GM19025 (cell line): Measurements from ENCODE around the gene OPA1.

ENCODE experiments used
- ATAC-seq: cut with Tn5 transposase; IDR thresholded peaks from one replicate; pipeline ENCODE4 v1.9.1; 2021; ENCODE audit warnings: mild to moderate bottlenecking, low read depth, moderate library complexity; ENCODE audit not compliant: unreplicated experiment

Gene OPA1

DNA sequence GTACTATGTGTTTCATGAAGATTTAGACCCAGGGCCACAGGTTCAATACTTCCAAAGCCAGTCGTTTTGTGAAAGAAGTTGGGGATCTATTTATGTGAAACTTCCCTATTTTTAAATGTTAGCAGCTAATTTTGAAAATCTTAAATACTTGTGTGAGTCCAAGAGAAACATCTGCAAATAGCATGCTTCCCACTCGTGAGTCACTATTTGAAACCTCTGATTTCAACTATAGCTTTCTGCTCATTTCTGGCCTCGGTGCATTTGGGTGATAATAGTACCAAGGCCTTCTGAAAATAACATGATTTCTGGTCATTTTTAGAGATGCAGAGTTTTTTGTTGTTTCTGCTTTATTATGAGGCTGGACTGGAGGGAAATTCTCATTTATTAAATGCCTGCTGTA, 110.0 kb downstream of the OPA1 start:
- no peak for ATAC-seq

GRCh38 chr3:193704431-193704830, 111.4 kb downstream of the OPA1 start:
- no peak for ATAC-seq

DNA sequence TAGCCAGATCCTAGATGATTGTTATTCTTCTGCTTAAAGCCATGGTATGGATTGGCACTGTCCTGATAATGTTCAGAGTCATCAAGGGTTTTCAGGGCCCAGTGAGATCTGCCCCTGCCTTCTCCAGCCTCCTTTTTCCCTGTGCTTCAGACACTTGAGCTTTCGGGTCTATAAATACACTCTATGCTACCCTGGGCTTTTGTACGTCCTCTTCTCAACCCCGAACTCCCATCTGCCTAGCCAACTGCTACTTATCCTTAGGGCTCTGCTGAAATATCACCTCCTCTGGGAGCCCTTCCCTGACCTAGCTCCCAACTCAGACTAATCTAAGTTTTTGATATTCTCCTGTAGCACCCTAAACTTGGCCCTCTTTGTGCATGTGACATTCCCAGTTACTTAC, 115.3 kb downstream of the OPA1 start:
- ATAC-seq = no peak

- ATAC-seq = no peak
Observed at GRCh38 chr3:193710286-193711165, 117.5 kb downstream of the OPA1 start.

DNA sequence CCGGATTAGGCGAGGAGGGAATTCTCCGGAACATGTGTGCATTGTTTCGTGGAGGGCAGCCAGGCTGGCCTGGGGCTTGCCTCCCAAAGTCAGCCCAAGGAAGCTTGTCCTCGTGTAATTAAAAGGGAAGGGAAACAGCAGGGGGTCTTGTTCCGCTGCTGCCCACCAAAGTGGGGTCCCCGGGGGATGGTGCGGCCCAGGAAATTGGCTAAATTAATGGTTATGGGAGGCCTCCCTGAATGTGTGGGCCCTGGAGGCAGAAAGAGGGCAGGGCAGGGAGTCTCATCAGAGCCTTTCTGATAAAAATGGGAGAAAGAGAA, 118.1 kb downstream of the OPA1 start:
- ATAC-seq = no peak

DNA sequence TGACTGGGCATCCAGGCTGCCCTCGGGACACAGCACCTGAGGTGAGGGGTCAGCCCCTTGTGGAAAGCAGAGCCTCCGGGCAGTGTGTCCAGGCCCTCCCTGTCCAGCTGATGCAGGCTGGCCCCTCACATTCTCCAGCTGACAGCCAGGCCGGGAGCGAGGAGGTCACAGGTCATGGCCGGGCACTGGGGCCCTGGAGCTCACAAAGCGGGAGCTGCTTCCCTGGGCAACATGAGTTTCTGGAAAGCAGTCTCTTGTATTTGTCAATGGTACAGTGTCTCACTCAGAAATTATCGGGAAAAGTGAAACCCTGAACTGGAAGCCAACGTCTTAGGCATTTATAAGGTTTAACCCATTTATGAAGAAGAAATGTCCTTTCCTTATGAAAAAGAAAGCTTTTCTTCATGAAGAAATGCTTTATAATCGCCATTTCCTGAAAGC, 118.5 kb downstream of the OPA1 start:
- no peak for ATAC-seq

GRCh38 chr3:193711964-193712598, 119.1 kb downstream of the OPA1 start:
- no peak for ATAC-seq

- no peak for ATAC-seq
Observed at GRCh38 chr3:193712938-193713337, 119.9 kb downstream of the OPA1 start.

DNA sequence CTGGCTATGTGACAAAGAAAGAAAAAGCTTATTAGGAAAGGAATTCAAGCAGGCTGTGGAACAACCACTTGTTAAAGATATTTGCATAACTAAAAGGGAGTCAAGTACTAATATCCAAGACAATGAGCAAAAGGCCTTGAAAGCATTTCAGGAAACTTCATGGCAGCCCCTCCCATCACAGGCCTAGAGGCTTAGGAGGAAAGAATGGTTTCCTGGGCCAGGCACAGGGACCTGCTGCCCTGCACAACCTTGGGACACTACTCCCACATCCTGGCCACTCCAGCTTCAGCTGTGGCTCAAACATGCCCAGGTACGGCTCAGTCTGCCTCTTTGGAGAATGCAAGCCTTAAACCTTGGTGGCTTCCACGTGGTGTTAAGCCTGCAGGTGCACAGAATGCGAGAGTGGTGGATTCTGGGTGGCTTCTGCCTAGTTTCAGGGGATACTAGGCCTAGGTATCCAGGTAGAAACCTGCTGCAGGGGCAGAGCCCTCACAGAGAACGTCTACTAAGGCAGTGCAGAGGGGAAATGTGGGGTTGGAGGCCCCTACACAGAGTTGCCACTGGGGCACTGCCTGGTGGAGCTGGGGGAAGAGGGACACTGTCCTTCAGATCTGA, 121.6 kb downstream of the OPA1 start:
- no peak for ATAC-seq

DNA sequence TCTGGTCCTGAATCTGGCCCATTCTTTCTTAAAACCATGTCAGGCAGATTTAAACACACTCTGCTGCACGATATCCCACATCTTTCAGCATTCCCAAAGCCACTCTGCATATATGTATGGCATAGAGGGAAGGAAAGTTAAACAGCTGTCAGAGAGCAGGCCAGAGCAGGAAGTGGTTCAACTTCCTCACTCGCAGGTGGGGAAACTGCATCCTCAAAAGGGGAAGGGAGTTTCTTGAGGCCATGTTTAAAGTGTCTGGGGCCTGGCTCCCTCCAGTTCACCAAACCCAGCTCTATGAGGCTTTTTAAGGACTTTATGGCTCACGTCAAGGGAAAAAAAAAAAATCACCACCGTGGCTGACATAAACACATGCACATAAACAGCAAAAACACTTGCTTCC, 123.1 kb downstream of the OPA1 start:
- no peak for ATAC-seq

DNA sequence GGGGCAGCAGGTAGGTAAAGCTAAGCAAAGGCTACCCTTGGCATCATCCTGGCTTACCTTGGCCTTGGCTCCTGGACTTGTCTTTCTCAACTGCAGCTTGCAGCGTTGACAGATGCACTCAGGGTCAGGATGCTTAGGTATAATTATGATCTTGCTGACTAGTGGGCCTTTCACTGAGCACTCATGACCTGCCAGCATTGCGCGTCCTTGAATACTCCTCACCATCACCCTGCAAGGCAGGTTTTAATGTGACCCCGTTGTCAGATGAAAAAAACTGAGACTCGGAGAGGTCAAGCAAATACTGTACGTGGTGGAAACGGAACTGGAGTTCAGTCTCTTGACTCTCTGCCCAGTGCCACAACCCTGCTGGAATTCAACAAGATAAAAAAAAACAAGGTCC, 126.7 kb downstream of the OPA1 start:
- ATAC-seq = no peak

DNA sequence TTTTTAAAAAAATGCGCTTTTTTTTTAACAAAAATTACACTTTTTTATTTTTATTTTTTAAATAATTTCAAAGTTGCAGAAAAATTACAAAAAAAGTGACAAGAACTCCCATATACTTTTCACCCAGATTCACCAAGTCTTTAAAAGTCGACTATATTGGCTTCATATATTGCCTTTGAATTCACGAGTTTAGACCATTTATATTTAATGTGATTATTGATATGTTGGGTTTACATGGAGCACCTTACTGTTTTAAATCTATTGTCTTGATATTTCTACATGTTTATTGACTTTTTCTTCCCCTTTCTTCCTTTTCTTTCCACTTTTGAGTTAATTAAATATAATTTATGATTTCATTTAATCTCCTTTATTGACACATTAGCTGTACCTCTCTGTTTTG, 127.2 kb downstream of the OPA1 start:
- ATAC-seq = no peak

- ATAC-seq = no peak
Observed at GRCh38 chr3:193722566-193722965, 129.6 kb downstream of the OPA1 start.

- no peak for ATAC-seq
Observed at GRCh38 chr3:193727089-193727488, 134.1 kb downstream of the OPA1 start.

DNA sequence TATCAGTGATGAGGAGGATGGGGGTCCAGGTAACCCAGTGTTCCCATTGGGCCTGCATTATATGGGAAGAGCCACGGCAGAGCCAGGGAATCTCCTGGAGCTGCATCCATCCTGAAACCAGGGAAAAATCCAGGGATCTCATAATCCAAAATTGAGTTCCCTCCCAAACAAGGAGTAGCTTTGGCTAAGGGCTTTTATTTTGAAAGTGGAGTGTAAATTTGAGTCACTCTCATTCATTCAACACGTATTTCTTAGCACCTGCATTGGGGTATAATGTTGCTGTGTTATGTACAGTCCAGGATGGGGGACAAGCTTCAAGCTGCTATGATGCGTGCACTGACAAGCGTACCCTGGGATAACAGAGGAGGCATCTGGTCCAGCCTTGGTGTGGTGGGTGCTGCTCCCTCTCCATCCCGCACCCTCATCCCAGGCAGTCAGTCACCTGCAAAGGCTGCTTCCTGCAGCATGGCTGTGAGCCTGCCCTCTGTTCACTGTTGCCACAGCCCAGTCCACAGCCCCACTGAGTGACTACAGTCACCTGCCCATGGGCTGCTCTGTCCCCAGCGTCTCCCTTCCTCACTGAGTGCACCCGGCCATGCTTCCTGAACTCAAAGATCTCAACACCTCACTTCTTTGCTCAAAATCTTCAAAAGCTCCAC, 135.6 kb downstream of the OPA1 start:
- no peak for ATAC-seq

DNA sequence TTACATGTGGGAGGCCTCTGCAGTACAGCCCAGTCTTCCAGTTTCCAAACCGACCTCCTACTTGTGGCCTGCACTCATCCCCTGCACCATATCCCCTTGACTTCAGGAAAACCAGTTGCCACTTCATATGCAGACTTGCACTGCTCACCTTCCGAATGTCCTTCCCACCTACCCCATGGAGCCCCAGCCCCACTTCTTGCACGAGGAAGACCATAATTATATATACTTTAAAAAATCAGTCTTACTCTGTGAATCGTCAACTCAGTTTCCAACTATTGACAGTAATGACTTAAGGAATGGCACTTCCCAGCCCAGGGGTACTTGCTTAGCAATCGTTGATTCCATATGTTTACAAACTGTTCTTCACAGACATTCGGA, 136.1 kb downstream of the OPA1 start:
- no peak for ATAC-seq

DNA sequence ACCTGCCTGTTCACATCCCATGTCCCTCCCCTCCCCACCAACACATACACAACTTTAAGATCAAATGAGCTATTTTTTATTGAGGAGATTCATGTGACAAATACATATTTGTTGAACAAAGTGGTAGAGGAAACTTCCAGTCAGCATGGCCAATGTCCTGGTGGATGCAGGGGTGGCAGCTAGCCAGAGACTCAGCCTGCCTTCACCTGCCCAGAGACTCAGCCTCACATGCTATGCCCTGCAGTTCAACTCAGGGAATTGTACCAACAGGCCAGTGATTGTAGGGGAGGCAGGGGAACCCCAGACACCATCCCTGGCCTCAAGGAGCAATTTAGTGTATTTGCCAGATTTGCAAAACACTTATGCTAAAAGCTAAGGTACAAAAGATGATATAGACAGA, 136.6 kb downstream of the OPA1 start:
- ATAC-seq = no peak

- no peak for ATAC-seq
Observed at GRCh38 chr3:193730511-193730910, 137.5 kb downstream of the OPA1 start.

DNA sequence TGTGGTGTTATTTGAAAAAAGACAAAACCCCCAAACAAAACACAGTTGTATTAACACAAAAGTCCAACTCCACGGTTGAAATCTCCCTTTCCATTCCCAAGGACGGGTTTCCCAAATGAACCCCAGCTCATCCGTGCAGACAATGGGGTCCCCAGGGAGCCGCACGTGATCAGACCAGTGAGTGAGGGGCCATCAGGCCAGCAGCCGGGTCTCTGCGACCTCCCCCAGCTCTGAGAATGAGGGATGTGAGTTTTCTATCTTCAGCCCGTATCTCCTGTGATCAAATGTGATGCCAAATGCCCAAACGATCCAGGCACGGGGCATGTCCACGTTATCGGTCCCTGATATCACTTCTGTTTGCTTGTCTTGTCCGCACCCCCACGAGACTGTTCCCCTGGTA, 138.0 kb downstream of the OPA1 start:
- ATAC-seq = no peak

DNA sequence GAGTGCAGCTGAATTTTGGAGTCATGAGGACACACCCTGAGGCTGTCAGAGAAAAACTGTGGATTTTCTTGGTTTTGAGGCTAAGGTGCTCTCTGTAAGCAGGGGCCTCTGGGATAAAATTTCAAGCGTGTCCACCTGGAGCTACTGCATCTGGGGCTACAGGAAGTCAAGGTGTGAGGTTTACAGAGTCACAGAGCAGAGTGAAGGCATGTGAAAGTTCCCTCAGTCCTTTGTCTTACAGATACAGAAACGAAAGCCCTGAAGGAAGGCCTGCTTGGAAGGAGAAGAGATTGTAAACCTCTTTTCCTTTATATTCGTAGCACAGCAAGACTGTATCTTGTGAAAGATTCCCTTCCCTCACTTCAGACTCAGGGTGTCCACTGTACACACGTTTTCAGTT, 138.6 kb downstream of the OPA1 start:
- ATAC-seq = no peak

GRCh38 chr3:193732391-193732790, 139.4 kb downstream of the OPA1 start:
- ATAC-seq = no peak
